Central memory CD4-positive, alpha-beta T cell (primary cell): ENCODE data around the gene RPS6KA5.
"Not testable (repeated sequence)": the region's sequence is repeated elsewhere in the genome, so short reads cannot be mapped to it uniquely, and the experiment has no call there.

Source experiments
- DNase-seq: peaks from one replicate; pipeline ENCODE4 v3.0.0; 2022
- total RNA-seq, 3 experiments: gene quantifications; one replicate each; lab custom pipeline; 2026; lab: John Stamatoyannopoulos, UW

The RPS6KA5 gene
- 30.3 to 114 (median 68.7) reads per million in 3 experiments for total RNA-seq

DNA sequence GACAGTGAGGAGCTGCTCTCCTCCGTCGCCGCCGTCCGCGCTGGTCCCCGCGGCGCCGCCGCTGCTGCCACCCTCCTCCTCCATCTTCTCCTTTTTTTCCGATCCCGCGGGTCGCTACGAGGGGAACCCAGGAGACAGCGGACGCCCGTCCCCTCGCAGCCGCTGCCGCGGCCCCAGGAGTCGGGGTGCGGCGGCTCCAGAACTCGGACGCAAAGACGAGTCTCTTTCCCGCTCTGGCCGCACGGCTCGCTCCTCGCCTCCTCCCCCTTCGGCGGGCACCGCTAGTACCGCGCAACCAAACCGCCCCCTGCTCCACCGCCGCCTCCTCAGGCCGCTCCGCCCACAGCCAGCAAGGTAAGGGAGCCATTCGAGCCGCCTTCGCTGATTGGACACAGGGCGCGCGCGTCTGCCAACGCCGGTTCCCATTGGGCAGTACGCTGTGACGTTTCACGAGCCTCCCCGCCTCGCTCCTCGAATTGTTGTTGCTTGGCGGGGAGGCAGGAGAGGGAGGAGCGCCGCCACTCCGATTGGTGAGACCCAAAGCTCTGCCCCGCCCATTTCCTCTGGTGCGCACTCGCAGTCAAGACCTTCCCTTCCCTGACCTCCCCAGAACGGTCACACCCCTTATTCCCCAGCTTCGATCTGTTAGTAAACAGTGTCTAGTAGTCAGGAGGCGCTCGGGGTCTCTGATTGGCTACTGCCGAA lies at the start of gene RPS6KA5:
Gene RPS6KA5, minus strand, starts transcription at position 291 of the 705 bp plus-strand sequence. Its CDS starts 207 bp downstream, at position 84.
- peak; percentile 100 for DNase-seq

DNA sequence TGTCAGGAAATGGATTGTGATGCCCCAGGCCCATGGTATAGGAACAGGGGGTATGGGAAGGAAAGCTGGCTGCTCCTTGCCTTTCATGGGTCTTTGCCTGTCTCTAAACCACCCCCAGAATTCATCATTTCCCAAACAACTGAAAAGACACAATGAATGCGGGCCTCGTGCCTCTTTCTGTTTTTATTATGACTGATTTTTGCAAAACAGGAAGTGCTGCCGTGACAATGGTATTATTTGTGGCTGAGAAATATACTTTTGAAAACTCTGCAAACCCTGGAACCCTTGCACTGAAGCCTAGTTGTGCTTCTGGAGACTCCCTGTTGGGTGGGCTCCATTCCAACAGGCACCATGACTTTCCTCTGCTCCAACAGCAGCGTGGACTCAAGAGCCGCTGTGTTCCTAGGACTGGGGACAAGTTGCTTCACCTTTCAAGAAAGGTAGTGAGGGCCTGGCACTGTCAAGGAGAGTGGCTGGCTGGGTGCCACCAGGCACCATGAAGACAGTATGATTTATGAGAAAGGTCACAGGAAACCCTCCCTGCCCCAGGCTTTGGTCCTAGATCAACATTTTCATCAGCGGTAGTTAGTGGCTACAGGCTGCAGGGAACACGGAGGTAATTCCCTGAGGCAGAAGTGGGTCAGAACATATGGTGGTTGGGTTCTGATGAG lies 48.6 kb upstream of the RPS6KA5 start:
- DNase-seq: peak; percentile 29

DNA sequence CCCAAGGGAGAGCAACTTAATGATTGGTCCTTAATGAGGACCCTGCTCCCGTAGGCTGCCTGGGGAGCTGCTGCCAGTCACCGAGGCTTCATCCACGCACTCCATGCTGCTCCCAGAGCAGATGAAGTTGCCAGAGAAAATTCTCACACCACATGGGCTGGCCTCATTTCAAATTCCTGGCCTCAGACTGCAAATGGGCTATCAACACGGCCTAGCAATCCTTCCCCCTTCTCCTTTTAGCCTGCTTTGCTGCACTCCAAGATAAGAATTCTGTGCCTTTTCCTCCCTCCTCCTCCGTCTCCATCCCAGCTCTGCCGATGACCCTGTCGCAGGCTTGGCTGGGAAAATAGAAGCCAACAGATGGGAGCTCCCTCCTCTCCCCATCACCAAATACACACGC lies 42.7 kb upstream of the RPS6KA5 start:
- no peak for DNase-seq

DNA sequence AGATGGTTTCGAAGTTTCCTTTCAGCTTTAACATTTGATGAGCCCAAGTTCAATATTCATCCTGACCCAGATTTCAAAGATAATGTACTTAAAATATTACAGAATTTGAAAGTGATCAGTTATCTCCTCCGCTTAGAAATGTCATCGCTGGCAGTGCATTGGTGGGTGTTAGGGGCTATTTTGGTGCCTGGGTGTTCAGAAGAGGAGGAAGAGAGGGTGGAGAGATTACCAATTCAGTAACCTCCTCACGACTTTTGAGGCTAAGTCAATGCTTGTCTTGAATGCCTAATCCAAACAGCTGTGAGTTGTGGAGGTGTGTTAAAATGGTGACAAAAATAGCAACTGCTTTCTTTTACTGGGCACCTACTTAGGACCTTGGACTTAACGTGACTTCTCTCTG lies 39.7 kb upstream of the RPS6KA5 start:
- no peak for DNase-seq

DNA sequence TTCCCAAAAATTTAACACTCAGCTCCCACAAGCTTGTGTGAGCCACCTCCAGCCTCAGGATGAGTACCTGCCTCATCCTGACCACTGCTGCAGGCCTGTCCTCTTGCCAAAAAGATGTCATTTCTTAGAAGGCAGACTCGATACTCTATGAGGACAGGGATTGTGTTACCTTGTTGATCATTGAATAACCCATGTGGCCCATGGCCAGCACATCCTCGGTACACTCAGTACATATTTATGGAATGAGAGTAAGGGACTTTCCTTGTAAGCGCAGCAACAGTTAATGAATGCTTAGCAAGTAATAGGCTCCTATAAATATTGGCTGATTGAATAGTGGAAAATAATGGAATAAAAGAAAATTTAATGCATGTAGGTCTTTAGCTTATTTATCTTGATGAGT lies 38.1 kb upstream of the RPS6KA5 start:
- no peak for DNase-seq

DNA sequence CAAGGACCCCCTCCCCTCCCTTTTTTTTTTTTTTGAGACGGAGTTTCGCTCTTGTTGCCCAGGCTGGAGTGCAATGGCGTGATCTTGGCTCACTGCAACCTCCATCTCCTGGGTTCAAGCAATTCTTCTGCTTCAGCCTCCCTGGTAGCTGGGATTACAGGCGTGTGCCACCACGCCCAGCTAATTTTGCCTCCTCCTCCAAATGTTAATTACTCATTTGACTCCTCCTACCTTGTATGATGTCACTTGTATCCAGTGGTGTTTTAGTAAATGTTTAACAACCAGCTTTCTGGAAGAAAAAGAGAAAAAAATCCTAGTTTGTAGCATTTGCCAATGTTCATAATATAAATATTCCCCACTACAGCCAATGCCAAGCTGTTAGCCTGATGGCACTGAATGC lies 37.2 kb upstream of the RPS6KA5 start:
- not testable (repeated sequence) for DNase-seq

DNA sequence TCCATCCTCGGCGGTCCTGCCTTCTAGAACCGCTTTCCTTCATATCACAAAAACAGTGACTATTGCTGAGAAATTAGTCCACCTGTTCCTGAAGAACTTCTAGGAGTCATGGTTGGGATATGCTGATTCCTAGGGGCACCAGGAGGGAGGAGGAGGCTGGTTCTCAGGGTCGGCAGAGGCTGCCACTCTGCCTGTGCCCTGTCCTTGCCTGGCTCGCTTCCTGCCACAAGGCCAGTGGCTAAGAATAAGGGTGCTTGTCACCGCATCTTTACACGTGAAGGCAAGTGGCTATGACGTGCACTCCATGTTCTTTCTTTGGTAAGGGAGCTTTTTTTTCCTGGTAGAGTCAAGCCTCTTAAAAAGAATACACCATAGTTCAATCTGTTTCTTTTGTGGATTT lies 34.7 kb upstream of the RPS6KA5 start:
- DNase-seq: no peak

DNA sequence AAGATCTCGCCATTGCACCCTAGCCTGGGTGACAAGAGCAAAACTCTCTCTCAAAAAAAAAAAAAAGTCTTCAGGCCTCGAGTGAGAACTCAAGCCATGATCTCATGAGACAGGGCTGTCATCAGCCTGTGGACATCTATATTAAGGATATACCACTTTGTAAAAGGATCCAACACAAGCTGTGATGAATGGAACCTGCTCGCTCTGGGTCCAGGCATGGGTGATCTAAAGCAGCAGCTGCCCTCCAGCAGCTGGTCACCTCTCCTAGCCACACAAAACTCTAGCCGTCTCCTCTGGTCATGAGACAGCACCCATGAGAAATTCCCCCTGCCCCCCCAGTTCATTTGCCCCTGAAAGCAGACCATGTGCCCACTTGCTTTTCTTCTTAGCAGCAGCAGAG lies 34.3 kb upstream of the RPS6KA5 start:
- DNase-seq: no peak

DNA sequence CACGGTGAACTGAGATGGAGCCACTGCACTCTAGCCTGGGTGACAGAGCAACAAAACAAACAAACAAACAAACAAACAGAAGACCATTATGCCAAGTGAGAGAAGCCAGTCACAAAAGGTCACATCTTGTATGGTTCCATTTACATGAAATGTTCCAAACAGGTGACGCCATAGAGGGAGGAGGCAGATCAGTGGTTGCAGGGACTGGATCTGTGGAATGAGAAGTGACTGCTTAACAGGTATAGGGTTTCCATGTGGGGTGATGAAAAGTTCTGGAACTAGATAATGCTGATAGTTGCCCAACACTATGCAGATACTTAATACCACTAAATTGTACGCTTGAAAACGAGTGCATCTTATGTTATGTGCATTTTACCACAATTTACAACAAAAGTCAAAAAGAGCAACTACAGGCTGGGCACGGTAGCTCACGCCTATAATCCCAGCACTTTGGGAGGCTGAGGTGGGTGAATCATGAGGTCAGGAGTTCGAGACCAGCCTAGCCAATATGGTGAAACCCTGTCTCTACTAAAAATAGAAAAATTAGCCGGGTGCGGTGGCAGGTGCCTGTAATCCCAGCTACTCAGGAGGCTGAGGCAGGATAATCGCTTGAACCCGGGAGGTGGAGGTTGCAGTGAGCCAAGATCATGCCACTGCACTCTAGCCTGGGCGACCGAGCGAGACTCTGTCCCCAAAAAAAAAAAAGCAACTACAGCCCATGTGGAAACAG lies 33.5 kb upstream of the RPS6KA5 start:
- DNase-seq: not testable (repeated sequence)

DNA sequence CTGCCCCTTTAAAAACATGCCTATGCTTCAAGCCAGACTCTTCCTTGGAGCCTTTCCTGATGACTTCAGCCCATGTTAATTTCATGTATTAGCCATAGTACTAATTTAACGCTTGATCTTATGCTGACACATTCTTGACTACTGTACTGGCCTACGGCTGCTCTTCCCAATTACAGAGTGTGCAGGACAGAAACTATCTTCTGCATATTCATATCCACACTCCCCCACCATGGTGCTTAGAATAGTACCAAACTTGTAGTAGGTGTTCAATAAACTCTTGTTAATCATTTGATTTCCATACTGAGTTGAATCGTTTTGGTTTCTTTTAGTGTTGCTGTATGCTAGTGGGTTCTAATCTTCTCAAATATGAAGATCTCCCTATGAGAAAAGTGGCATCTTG lies 31.6 kb upstream of the RPS6KA5 start:
- no peak for DNase-seq

DNA sequence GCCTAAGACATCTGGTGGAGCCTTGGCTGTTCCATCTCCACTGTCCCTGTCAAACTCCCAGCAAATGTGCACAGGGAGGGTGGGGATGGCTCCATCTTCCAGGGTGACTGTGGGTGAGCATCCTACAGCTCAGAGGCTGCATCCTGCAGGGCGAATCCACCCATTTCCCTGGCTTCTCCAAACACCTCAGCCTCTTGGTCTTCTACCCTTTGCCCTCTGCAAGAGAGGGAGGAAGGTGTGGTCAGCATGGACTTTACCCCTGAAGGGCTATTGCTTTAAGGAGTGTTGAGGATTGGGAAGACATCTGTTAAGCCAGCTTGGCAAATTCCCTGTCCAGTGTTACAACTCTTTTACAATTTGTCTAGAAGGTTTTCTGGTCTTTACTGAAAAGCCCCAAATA lies 30.3 kb upstream of the RPS6KA5 start:
- DNase-seq: no peak

DNA sequence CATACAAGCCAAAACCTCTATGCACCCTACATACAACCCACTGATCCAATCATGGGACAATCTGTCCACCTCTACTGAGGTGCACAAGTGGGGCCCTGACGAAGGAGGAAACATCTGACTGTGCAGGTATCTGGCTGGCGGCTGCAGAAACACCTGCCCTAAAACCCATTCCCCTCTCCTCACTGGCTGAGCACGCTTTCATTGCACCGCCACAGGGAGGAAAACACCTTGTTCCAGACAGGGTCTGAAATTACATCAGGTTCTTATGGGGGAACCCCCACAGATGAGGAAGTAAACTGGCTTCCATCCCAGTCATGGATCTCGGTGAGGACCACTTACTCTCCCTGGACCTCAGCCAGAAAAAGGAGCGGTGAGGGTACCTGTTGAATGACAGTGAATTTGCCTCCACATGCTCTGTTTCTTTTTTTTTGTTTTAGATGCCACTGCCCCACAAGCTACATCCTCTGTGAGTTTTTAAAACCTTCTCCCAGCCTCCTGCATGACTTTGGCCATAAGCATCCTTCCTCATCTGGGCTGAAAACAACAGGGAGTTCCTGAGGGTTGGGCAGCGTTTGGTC lies 29.6 kb upstream of the RPS6KA5 start:
- DNase-seq: no peak

DNA sequence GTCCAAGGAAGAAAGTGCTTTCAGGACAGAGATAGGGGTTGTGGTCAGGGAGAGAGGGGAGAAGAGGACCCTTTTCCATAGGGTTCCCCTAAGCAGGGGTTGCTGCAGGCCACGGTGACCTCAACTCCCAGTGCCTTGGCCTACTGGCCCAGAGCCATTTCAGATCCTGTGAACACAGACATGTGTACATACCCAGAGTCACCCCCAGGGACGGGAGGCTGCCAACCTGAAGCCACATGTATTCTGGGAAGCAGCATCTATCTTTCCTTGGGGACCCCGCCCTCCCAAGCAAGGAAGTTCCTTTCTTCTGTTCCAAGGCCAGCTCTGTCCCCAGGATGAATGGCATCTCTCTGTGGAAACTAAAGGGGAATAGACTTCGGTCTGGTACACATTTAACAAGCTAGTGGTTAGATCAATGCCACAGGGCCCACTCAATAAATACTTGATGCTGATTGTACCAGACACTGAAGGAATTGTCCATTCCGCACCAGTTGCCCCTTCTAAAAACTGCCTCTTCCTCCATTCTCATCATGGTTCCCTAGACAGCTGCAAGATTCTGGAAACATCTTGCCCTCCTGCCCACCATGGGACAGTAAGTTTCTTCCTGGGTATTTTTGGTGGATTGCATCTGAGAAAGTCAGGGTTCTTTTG lies 28.3 kb upstream of the RPS6KA5 start:
- DNase-seq: no peak

DNA sequence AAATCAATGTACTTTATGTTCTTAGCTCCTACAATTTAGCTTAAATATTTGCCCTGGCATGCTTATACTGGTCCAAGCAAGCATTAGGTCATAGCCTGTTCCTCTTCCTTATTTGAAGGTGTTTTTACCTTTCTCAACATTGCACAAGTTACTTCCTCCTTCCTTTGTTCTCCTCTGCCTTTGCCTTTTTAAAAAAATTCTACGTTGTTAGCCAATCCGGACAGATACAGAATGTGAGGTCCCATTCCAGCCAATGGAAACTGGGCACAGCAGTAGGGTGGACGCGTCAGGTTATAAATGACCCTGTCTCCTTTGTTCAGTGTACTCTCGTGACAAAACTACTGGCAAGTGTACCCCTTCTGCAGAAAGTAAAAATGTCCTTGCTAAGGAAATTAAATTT lies 27.0 kb upstream of the RPS6KA5 start:
- not testable (repeated sequence) for DNase-seq

DNA sequence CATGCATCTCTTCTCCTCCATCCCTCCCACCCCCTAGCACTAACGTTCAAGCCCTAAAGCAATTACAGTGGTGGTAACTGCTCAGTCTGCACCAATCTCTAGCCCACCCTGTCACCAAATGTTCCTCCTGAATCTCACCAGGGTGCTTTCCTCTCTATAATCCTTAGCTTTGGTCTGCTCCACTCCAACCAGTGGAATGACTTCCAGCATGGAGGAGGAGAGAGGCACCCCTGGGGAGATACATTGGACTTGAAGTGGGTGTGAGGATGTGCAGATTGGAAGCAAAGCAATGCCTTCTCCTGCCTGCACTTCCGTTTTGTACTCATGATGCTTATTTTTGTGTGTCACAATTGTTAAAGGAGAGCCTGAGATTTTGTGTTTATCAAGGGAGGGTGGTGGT lies 24.1 kb upstream of the RPS6KA5 start:
- DNase-seq: no peak

DNA sequence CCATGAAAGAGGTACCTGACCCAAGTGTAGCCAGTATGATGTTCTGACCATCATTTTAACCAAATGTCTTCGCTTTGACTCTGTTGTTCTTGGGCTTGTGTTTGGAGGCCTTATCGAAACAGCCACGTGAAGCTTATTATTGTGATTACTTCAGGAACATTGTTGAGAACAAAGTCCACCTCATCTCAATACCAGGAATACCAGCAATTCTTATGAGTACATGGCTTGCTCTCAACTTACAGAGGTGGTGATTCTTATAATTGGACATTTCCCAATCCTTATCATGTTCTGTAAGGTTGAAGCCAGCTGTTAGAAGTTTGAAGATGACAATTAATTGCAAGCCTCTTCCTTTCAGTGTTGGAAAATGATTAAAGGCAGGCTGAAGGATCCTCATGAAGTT lies 21.8 kb upstream of the RPS6KA5 start:
- no peak for DNase-seq

DNA sequence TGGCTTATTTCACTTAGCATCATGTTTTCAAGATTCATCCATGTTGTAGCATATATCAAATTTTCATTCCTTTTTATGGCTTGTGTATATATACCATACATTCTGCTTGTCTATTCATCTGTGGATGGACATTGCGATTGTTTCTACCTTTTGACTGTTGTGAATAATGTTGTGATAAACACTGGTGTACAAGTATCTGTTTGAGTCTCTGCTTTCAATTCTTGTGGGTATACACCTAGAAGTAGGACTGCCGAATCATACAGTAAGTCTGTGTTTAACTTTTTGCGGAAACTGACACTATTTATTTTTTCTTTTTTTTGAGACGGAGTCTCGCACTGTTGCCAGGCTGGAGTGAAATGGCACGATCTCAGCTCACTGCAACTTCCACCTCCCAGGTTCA lies 19.6 kb upstream of the RPS6KA5 start:
- no peak for DNase-seq

DNA sequence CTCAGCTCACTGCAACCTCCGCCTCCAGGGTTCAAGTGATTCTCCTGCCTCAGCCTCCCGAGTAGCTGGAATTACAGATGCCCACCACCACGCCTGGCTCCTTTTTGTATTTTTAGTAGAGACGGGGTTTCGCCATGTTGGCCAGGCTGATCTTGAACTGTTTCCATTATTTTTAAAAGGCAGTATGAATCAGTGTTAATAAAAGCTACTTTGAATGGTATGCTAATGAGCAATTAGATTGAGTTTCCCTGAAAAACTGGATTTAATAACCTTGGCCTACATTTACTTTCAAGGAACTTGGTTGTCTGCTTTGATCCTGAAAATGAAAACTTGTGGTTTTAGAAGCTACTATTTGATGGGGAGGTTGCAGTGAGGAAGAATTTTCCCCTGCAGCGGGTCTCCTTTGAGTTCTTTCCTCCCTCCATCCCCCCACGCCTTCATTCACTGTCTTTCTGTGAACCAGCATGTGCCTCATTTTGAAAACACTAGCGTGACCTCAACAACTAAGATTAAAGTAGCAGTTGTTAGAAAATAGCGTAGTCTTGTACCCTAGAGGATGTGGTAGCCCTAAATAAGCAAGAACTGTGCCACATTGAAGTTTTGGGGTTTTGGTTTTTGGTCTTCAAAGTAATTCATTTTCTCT lies 17.8 kb upstream of the RPS6KA5 start:
- DNase-seq: peak; percentile 83

DNA sequence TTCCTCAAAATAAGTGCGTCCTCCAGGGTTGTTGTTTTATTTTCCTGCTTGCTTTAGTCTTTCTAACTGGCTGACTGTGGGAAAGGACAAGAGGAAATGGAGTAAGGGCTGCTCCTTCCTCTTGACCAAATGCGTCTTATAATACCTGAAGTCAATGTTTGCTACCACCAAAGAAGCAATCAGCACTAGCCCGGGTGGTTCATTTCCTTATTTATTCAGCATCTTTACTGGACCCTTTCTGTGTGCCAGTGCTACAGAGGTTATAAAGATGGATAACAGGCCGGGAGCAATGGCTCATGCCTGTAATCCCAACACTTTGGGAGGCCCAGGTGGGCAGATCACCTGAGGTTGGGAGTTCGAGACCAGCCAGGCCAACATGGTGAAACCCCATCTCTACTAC lies 15.1 kb upstream of the RPS6KA5 start:
- no peak for DNase-seq

DNA sequence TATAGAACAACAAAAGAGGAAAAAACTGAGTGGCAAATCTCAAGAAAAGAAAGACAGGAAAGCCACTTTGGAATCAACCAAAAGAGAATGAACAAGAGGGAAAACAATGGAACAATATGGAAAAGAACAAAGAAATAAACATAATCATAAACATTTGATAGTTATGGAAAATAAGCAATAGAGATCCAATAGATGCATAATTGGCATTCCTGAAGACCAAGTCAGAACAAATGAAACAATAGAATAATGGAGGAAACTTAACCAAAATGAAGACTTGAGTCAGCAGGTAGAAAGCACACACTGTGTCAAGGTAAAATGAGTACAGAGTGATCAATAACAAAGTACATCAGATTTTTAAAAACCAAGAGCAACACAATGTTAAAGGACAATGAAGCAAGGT lies 10.1 kb upstream of the RPS6KA5 start:
- no peak for DNase-seq

DNA sequence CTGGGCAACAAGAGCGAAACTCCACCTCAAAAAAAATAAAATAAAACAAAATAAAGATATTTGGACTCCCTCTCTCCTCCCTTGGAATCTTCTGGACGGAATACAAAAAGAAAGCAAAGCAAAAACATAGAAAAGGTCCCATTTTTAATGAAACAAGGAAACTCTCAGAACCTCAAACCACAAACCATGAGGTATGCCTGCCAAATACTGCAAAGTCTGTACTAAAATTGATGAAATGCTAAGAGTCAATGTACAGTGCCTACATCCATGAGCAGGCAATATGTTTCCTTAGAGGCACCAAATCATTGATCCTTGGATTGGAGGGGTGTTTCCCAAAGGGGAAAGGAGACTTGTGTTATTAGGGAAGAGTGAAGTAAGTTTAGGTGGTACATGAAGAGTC lies 8.2 kb upstream of the RPS6KA5 start:
- DNase-seq: peak; percentile 27

DNA sequence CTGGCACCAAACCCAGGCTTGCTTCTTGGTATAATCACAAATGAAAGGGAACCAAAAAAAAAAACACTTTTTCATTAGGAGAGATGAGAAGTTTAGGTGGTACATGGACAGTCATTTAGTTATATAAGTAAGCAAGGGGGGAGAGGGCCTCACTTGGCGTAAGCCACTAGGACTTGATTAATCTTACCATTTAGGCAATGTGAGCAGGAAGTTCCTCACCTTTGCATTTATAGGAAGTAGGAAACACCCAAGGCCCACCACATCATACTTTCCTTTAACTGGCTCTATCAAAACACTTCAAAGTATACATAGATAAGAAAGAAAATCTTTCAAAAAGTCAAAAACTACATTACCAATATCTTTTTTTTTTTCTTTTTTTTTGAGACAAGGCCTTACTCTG lies 6.7 kb upstream of the RPS6KA5 start:
- DNase-seq: peak; percentile 69
